OCI-LY1 (cell line): ENCODE data around the gene POLH.

Source experiments
- H2AFZ ChIP-seq: fragments of 200-600 bp; sonication (generic), shearing (Covaris generic); 2 replicates; pipeline ENCODE4 v1.6.0; 2014; ENCODE audit warnings: antibody characterized with exemption, mild to moderate bottlenecking, low read length
- H3F3A ChIP-seq: fragments of 200-600 bp; sonication (generic), shearing (Covaris generic); 2 replicates; pipeline ENCODE4 v1.6.0; 2014; ENCODE audit warnings: mild to moderate bottlenecking, antibody characterized with exemption, low read length, moderate library complexity; ENCODE audit not compliant: insufficient read depth
- H3K27ac ChIP-seq: fragments of 200-600 bp; sonication (generic); 2 replicates; pipeline ENCODE4 v1.5.1; 2014; ENCODE audit warnings: low read length, mixed run types, mild to moderate bottlenecking, low read depth; ENCODE audit not compliant: poor library complexity, severe bottlenecking
- H3K27me3 ChIP-seq: fragments of 200-600 bp; sonication (generic); 2 replicates; pipeline ENCODE4 v1.6.0; 2014; ENCODE audit warnings: antibody characterized with exemption, mild to moderate bottlenecking, low read length, moderate library complexity; ENCODE audit not compliant: insufficient read depth
- H3K36me3 ChIP-seq: fragments of 200-600 bp; sonication (generic); 2 replicates; pipeline ENCODE4 v1.6.1; 2014; ENCODE audit warnings: mild to moderate bottlenecking, antibody characterized with exemption, low read length, moderate library complexity, mixed read lengths; ENCODE audit not compliant: insufficient read depth
- H3K4me1 ChIP-seq: fragments of 200-600 bp; sonication (generic); 2 replicates; pipeline ENCODE4 v1.5.1; 2014; ENCODE audit warnings: mild to moderate bottlenecking, low read length, moderate library complexity; ENCODE audit not compliant: insufficient read depth, severe bottlenecking
- H3K4me2 ChIP-seq: fragments of 200-600 bp; sonication (generic), shearing (Covaris generic); 2 replicates; pipeline ENCODE4 v1.6.1; 2014; ENCODE audit warnings: low read length
- H3K4me3 ChIP-seq: fragments of 200-600 bp; sonication (generic); 2 replicates; pipeline ENCODE4 v1.5.1; 2014; ENCODE audit warnings: low read length, low read depth, mild to moderate bottlenecking, mixed read lengths; ENCODE audit not compliant: poor library complexity, severe bottlenecking
- H3K79me2 ChIP-seq: fragments of 200-600 bp; shearing (Covaris generic); 2 replicates; pipeline ENCODE4 v1.6.1; 2016; ENCODE audit warnings: mixed run types, low read length, mixed read lengths; ENCODE audit not compliant: insufficient read depth
- H3K9ac ChIP-seq: fragments of 200-600 bp; sonication (generic), shearing (Covaris generic); 2 replicates; pipeline ENCODE4 v1.6.1; 2014; ENCODE audit warnings: mild to moderate bottlenecking, low read length, mixed read lengths
- H3K9me2 ChIP-seq: fragments of 200-600 bp; sonication (generic), shearing (Covaris generic); 2 replicates; pipeline ENCODE4 v1.6.1; 2014; ENCODE audit warnings: low read depth, mild to moderate bottlenecking, low read length, mixed read lengths
- H3K9me3 ChIP-seq: fragments of 200-600 bp; shearing (Covaris generic); 2 replicates; pipeline ENCODE4 v1.6.1; 2014; ENCODE audit warnings: low read length, mixed read lengths
- H4K20me1 ChIP-seq: fragments of 200-600 bp; sonication (generic), shearing (Covaris generic); 2 replicates; pipeline ENCODE4 v1.6.0; 2016; ENCODE audit warnings: mild to moderate bottlenecking, low read length; ENCODE audit not compliant: insufficient read depth
- EZH2 ChIP-seq: fragments of 200-600 bp; sonication (generic), shearing (Covaris generic); IDR thresholded peaks from 2 replicates; pipeline ENCODE4 v1.8.0; 2017; ENCODE audit warnings: borderline replicate concordance, mixed run types, mild to moderate bottlenecking, antibody characterized with exemption, low read length, moderate library complexity, mixed read lengths
- TF ChIP-seq, protein P1 (sequence below): fragments of 200-600 bp; sonication (generic), shearing (Covaris generic); IDR thresholded peaks from 2 replicates; pipeline ENCODE4 v1.5.1; 2017; ENCODE audit warnings: mild to moderate bottlenecking, antibody characterized with exemption, low read length, moderate library complexity, mixed read lengths

The POLH gene

DNA sequence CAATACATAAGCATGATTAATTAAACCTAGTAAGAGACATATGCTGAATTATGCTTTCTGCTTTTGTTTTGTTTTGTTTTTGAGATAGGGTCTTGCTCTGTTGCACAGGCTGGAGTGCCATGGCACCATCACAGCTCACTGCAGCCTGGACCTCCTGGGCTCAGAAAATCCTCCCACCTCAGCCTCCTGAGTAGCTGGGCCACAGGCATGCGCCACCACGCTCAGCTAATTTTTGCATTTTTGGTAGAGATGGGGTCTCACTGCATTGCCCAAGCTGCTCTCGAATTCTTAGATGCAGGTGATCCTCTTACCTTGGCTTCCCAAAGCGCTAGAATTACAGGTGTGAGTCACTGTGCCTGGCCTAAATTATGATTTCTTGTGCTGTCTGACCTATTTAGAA lies 4.0 kb upstream of the POLH start:
- no peak overlapping the region for H2AFZ ChIP-seq
- peaks cover 20% of the 10 kb centered on the region for H3K79me2 ChIP-seq
- no peak for TF ChIP-seq EZH2
- TF ChIP-seq, protein P1, sequence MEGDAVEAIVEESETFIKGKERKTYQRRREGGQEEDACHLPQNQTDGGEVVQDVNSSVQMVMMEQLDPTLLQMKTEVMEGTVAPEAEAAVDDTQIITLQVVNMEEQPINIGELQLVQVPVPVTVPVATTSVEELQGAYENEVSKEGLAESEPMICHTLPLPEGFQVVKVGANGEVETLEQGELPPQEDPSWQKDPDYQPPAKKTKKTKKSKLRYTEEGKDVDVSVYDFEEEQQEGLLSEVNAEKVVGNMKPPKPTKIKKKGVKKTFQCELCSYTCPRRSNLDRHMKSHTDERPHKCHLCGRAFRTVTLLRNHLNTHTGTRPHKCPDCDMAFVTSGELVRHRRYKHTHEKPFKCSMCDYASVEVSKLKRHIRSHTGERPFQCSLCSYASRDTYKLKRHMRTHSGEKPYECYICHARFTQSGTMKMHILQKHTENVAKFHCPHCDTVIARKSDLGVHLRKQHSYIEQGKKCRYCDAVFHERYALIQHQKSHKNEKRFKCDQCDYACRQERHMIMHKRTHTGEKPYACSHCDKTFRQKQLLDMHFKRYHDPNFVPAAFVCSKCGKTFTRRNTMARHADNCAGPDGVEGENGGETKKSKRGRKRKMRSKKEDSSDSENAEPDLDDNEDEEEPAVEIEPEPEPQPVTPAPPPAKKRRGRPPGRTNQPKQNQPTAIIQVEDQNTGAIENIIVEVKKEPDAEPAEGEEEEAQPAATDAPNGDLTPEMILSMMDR: no peak
- H3F3A ChIP-seq: no peaks in the 10 kb centered on the region
- H4K20me1 ChIP-seq: no peaks in the 10 kb centered on the region
- H3K9ac ChIP-seq: no peak overlapping the region
- no peak overlapping the region for H3K4me3 ChIP-seq
- peaks cover 59% of the 10 kb centered on the region for H3K36me3 ChIP-seq
- H3K9me2 ChIP-seq: no peaks in the 10 kb centered on the region
- no peak overlapping the region for H3K27ac ChIP-seq
- H3K4me2 ChIP-seq: no peak overlapping the region
- no peaks in the 10 kb centered on the region for H3K27me3 ChIP-seq
- no peaks in the 10 kb centered on the region for H3K9me3 ChIP-seq
- H3K4me1 ChIP-seq: peaks cover 8% of the 10 kb centered on the region

GRCh38 chr6:43575105-43575771 lies 747 bp upstream of the POLH start:
- H3K9ac ChIP-seq: peak overlapping the region; percentile 87
- H3K4me1 ChIP-seq: peaks cover 29% of the 10 kb centered on the region
- H2AFZ ChIP-seq: no peak overlapping the region
- no peaks in the 10 kb centered on the region for H3K9me2 ChIP-seq
- H3K9me3 ChIP-seq: no peaks in the 10 kb centered on the region
- no peaks in the 10 kb centered on the region for H3K27me3 ChIP-seq
- peaks cover 43% of the 10 kb centered on the region for H3K36me3 ChIP-seq
- no peaks in the 10 kb centered on the region for H4K20me1 ChIP-seq
- H3F3A ChIP-seq: no peaks in the 10 kb centered on the region
- H3K27ac ChIP-seq: no peak overlapping the region
- no peak for TF ChIP-seq EZH2
- TF ChIP-seq, protein P1: no peak
- H3K4me2 ChIP-seq: peak overlapping the region; percentile 99
- peaks cover 45% of the 10 kb centered on the region for H3K79me2 ChIP-seq
- peak overlapping the region; percentile 77 for H3K4me3 ChIP-seq

- no peaks in the 10 kb centered on the region for H4K20me1 ChIP-seq
- peak overlapping the region; percentile 77 for H3K4me3 ChIP-seq
- H3K36me3 ChIP-seq: peaks cover 31% of the 10 kb centered on the region
- H3K27ac ChIP-seq: no peak overlapping the region
- no peaks in the 10 kb centered on the region for H3K9me3 ChIP-seq
- no peak overlapping the region for H3K9ac ChIP-seq
- H2AFZ ChIP-seq: no peak overlapping the region
- H3K4me1 ChIP-seq: peaks cover 29% of the 10 kb centered on the region
- H3K79me2 ChIP-seq: peaks cover 45% of the 10 kb centered on the region
- no peak for TF ChIP-seq EZH2
- TF ChIP-seq, protein P1: no peak
- H3K9me2 ChIP-seq: no peaks in the 10 kb centered on the region
- peak overlapping the region; percentile 97; the same call in 1 of the 2 replicates for H3K4me2 ChIP-seq
- no peaks in the 10 kb centered on the region for H3F3A ChIP-seq
- H3K27me3 ChIP-seq: no peaks in the 10 kb centered on the region
Measured at GRCh38 chr6:43578748-43579147, 2.8 kb downstream of the POLH start.
